Measurements from ENCODE around the gene ALDH18A1.
A peak's percentile ranks its signal among the peaks of the same experiment; 100 is the strongest.

Gene ALDH18A1

GRCh38 chr10:95664543-95664942, 8.0 kb upstream of the ALDH18A1 start:
- no peaks in the 10 kb centered on the region for H3K27me3 ChIP-seq (ENCODE audit: low read depth)
- no peak overlapping the region for H3K4me3 ChIP-seq
- in situ Hi-C loops (cut with MboI; ENCODE audit: low sequenced_read_pairs) = no loop called here
- peaks cover 19% of the 10 kb centered on the region for H3K36me3 ChIP-seq (replicated peaks)
- no peak for DNase-seq (ENCODE audit: low spot score in 2 of 2)
- no peaks in the 10 kb centered on the region for H3K4me1 ChIP-seq
- H3K9me3 ChIP-seq = no peaks in the 10 kb centered on the region

- H3K36me3 ChIP-seq (replicated peaks) = 0 out of 2 replicates have a peak, but pooled peaks cover 12% of the 10 kb centered on the region
Observed at GRCh38 chr10:95663496-95663895, 7.0 kb upstream of the ALDH18A1 start.

GRCh38 chr10:95661818-95662217, 5.3 kb upstream of the ALDH18A1 start:
- Histone ChIP-seq H3K9me3 (no peaks in the 10 kb centered on the region), H3K4me1 (no peaks in the 10 kb centered on the region), H3K27me3 (ENCODE audit: low read depth) (no peaks in the 10 kb centered on the region), H3K36me3 (replicated peaks) (0 out of 2 replicates have a peak, but pooled peaks cover 6% of the 10 kb centered on the region), H3K4me3 (no peak overlapping the region)
- no peak for DNase-seq (ENCODE audit: low spot score in 2 of 2)
- in situ Hi-C loops (cut with MboI; ENCODE audit: low sequenced_read_pairs) = no loop called here

More at GRCh38 chr10:95663496-95663895, 7.0 kb upstream of the ALDH18A1 start:
- Histone ChIP-seq H3K9me3 (no peaks in the 10 kb centered on the region), H3K27me3 (ENCODE audit: low read depth) (no peaks in the 10 kb centered on the region), H3K4me1 (no peaks in the 10 kb centered on the region), H3K4me3 (no peak overlapping the region)
- no peak for DNase-seq (ENCODE audit: low spot score in 2 of 2)
- in situ Hi-C loops (cut with MboI; ENCODE audit: low sequenced_read_pairs) = no loop called here

- in situ Hi-C loops (cut with MboI; ENCODE audit: low sequenced_read_pairs) = no loop called here
- Histone ChIP-seq H3K4me3 (no peak overlapping the region), H3K36me3 (replicated peaks) (peaks cover 12% of the 10 kb centered on the region; the same call in 1 of the 2 replicates), H3K9me3 (no peaks in the 10 kb centered on the region), H3K27me3 (ENCODE audit: low read depth) (no peaks in the 10 kb centered on the region), H3K4me1 (no peaks in the 10 kb centered on the region)
- no peak for DNase-seq (ENCODE audit: low spot score in 2 of 2)
Observed at GRCh38 chr10:95660283-95660682, 3.8 kb upstream of the ALDH18A1 start.

GRCh38 chr10:95657250-95657649, 739 bp upstream of the ALDH18A1 start:
- DNase-seq (ENCODE audit: low spot score in 2 of 2) = no peak
- peak overlapping the region; percentile 74 for H3K4me3 ChIP-seq
- in situ Hi-C loops (cut with MboI; ENCODE audit: low sequenced_read_pairs) = no loop called here
- no peaks in the 10 kb centered on the region for H3K27me3 ChIP-seq (ENCODE audit: low read depth)
- H3K4me1 ChIP-seq = 0 out of 2 replicates have a peak, but pooled peaks cover 3% of the 10 kb centered on the region
- peaks cover 21% of the 10 kb centered on the region for H3K36me3 ChIP-seq (replicated peaks)
- H3K9me3 ChIP-seq = no peaks in the 10 kb centered on the region

GRCh38 chr10:95655571-95656290, 780 bp downstream of the ALDH18A1 start:
- Histone ChIP-seq H3K27me3 (ENCODE audit: low read depth) (no peaks in the 10 kb centered on the region), H3K4me3 (peak overlapping the region; percentile 74), H3K9me3 (peaks cover 2% of the 10 kb centered on the region; the same call in 1 of the 2 replicates), H3K4me1 (0 out of 2 replicates have a peak, but pooled peaks cover 3% of the 10 kb centered on the region), H3K36me3 (replicated peaks) (peaks cover 34% of the 10 kb centered on the region)
- in situ Hi-C loops (cut with MboI; ENCODE audit: low sequenced_read_pairs) = no loop called here
- DNase-seq (ENCODE audit: low spot score in 2 of 2) = peak in 1 of 2 experiments; percentile 23

- in situ Hi-C loops (cut with MboI; ENCODE audit: low sequenced_read_pairs) = no loop called here
- no peak for DNase-seq (ENCODE audit: low spot score in 2 of 2)
- Histone ChIP-seq H3K4me1 (0 out of 2 replicates have a peak, but pooled peaks cover 3% of the 10 kb centered on the region), H3K27me3 (ENCODE audit: low read depth) (no peaks in the 10 kb centered on the region), H3K36me3 (replicated peaks) (peaks cover 42% of the 10 kb centered on the region), H3K4me3 (no peak overlapping the region), H3K9me3 (peaks cover 2% of the 10 kb centered on the region; the same call in 1 of the 2 replicates)
Observed at GRCh38 chr10:95653895-95654294, 2.6 kb downstream of the ALDH18A1 start.

GRCh38 chr10:95651346-95652060, 5.0 kb downstream of the ALDH18A1 start:
- Histone ChIP-seq H3K27me3 (ENCODE audit: low read depth) (no peaks in the 10 kb centered on the region), H3K4me1 (0 out of 2 replicates have a peak, but pooled peaks cover 3% of the 10 kb centered on the region), H3K4me3 (no peak overlapping the region), H3K36me3 (replicated peaks) (peaks cover 64% of the 10 kb centered on the region), H3K9me3 (peaks cover 2% of the 10 kb centered on the region; the same call in 1 of the 2 replicates)
- no peak for DNase-seq (ENCODE audit: low spot score in 2 of 2)
- in situ Hi-C loops (cut with MboI; ENCODE audit: low sequenced_read_pairs) = no loop called here

GRCh38 chr10:95650232-95650631, 6.3 kb downstream of the ALDH18A1 start:
- DNase-seq (ENCODE audit: low spot score in 2 of 2) = no peak
- no peaks in the 10 kb centered on the region for H3K27me3 ChIP-seq (ENCODE audit: low read depth)
- no peak overlapping the region for H3K4me3 ChIP-seq
- H3K36me3 ChIP-seq (replicated peaks) = peaks cover 68% of the 10 kb centered on the region
- H3K9me3 ChIP-seq = peaks cover 2% of the 10 kb centered on the region; the same call in 1 of the 2 replicates
- in situ Hi-C loops (cut with MboI; ENCODE audit: low sequenced_read_pairs) = no loop called here
- H3K4me1 ChIP-seq = 0 out of 2 replicates have a peak, but pooled peaks cover 3% of the 10 kb centered on the region

GRCh38 chr10:95648138-95648537, 8.4 kb downstream of the ALDH18A1 start:
- Histone ChIP-seq H3K27me3 (ENCODE audit: low read depth) (no peaks in the 10 kb centered on the region), H3K36me3 (replicated peaks) (peaks cover 64% of the 10 kb centered on the region), H3K4me3 (no peak overlapping the region), H3K4me1 (no peaks in the 10 kb centered on the region), H3K9me3 (peaks cover 2% of the 10 kb centered on the region; the same call in 1 of the 2 replicates)
- in situ Hi-C loops (cut with MboI; ENCODE audit: low sequenced_read_pairs) = no loop called here
- no peak for DNase-seq (ENCODE audit: low spot score in 2 of 2)

GRCh38 chr10:95646160-95646559, 10.4 kb downstream of the ALDH18A1 start:
- H3K36me3 ChIP-seq (replicated peaks) = peaks cover 61% of the 10 kb centered on the region
- H3K9me3 ChIP-seq = no peaks in the 10 kb centered on the region
- in situ Hi-C loops (cut with MboI; ENCODE audit: low sequenced_read_pairs) = no loop called here
- no peak overlapping the region for H3K4me3 ChIP-seq
- no peak for DNase-seq (ENCODE audit: low spot score in 2 of 2)
- H3K4me1 ChIP-seq = no peaks in the 10 kb centered on the region
- H3K27me3 ChIP-seq (ENCODE audit: low read depth) = no peaks in the 10 kb centered on the region

- H3K36me3 ChIP-seq (replicated peaks) = peaks cover 64% of the 10 kb centered on the region
- no peaks in the 10 kb centered on the region for H3K9me3 ChIP-seq
- no peak for DNase-seq (ENCODE audit: low spot score in 2 of 2)
- H3K27me3 ChIP-seq (ENCODE audit: low read depth) = no peaks in the 10 kb centered on the region
- H3K4me3 ChIP-seq = no peak overlapping the region
- H3K4me1 ChIP-seq = no peaks in the 10 kb centered on the region
- in situ Hi-C loops (cut with MboI; ENCODE audit: low sequenced_read_pairs) = no loop called here
Observed at GRCh38 chr10:95644901-95645300, 11.6 kb downstream of the ALDH18A1 start.

- H3K36me3 ChIP-seq (replicated peaks) = peaks cover 66% of the 10 kb centered on the region
- no peak for DNase-seq (ENCODE audit: low spot score in 2 of 2)
- no peaks in the 10 kb centered on the region for H3K9me3 ChIP-seq
- in situ Hi-C loops (cut with MboI; ENCODE audit: low sequenced_read_pairs) = no loop called here
- H3K27me3 ChIP-seq (ENCODE audit: low read depth) = no peaks in the 10 kb centered on the region
- no peaks in the 10 kb centered on the region for H3K4me1 ChIP-seq
- H3K4me3 ChIP-seq = no peak overlapping the region
Observed at GRCh38 chr10:95640891-95641315, 15.6 kb downstream of the ALDH18A1 start.

- Histone ChIP-seq H3K27me3 (ENCODE audit: low read depth) (no peaks in the 10 kb centered on the region), H3K4me3 (no peak overlapping the region), H3K4me1 (no peaks in the 10 kb centered on the region), H3K9me3 (no peaks in the 10 kb centered on the region), H3K36me3 (replicated peaks) (peaks cover 85% of the 10 kb centered on the region)
- in situ Hi-C loops (cut with MboI; ENCODE audit: low sequenced_read_pairs) = no loop called here
- no peak for DNase-seq (ENCODE audit: low spot score in 2 of 2)
Observed at GRCh38 chr10:95637911-95638310, 18.6 kb downstream of the ALDH18A1 start.

Measured in HAP-1 (cell line).